ENCODE data around the gene C5orf63. TPM values are rescaled to one million over a fixed set of nuclear protein-coding genes. Genes with fewer than 3 reads are reported as not detected.
"Not testable (repeated sequence)": the region's sequence is repeated elsewhere in the genome, so short reads cannot be mapped to it uniquely, and the experiment has no call there.

C5orf63 gene
- polyA plus RNA-seq, 10 donors = 5.0 to 9.7 (median 6.1) TPM

GRCh38 chr5:127076315-127077129 is 3.2 kb upstream of the C5orf63 start:
- DNase-seq = peak in 1 of 3 donors; percentile 7

GRCh38 chr5:127074466-127074865 is 1.2 kb upstream of the C5orf63 start:
- no peak for DNase-seq

DNA sequence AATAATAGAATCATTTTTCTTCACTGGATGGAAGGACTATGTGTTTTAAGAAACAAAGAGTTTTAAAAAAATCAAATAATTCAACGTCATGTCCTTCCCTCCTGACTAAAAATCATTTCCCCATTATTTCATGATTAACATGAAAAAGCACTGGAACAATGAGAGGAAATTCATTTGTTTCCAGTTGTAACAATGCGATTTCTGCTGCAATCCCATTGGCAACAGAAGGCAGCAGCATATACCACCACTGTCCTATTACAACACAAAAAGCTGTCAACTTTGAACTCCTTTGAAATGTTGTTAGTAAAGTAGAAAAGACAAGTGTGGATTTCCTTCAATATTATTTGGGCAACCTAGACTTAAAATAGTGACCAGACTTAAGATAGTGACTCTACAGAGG is 3.1 kb downstream of the C5orf63 start:
- no peak for DNase-seq

GRCh38 chr5:127068493-127069214 is 4.6 kb downstream of the C5orf63 start:
- DNase-seq = peak; percentile 18 to 68 (median 36)

DNA sequence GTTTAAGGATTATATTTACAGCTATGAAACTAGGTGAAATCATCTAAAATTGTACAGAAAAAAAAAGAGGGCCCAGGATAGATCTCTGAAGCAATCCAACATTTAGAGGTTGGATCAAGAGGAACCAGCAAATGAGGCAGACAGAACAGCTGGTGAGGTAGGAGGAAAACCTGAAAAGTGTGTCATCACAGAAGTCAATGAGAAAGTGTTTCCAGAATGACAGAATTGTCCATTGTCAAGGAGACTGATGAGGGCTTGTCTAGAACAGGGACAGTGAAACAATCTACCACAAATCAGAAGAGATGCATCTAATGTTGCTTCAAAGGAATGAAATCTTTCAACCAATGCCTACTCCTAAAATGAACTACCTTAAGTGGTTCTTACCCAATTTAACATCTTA is 6.6 kb downstream of the C5orf63 start:
- DNase-seq = no peak

GRCh38 chr5:127064253-127064840 is 9.0 kb downstream of the C5orf63 start:
- no peak for DNase-seq

DNA sequence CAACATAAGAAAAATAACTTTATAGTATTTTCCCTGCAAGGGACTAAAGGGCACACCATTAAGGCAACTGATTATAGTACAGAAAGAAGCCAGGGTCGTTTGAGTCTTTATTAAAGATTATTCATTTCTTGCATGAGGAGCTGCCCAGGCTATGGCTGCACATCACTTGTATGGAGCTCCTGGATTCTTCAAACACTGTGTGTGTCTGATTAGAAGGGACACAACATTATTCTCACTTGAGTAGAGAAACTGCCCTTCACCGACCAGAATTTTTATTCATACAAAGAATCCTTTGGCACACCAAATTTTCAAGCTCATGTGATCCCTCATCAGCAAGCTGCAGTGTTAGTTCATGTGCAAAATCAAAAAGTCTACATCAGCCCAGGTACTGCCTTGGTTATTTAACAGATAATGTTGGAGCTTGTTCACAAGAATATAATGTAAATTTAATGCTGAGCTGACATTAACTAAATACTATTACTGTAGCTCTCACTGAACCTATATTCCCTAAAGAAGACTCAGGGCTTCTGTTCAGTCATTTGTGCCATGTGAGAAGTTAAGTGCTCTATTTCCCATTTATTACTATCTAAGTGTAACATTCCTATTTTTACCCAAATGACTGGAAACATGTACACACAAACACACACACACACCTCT is 9.9 kb downstream of the C5orf63 start:
- DNase-seq = no peak

DNA sequence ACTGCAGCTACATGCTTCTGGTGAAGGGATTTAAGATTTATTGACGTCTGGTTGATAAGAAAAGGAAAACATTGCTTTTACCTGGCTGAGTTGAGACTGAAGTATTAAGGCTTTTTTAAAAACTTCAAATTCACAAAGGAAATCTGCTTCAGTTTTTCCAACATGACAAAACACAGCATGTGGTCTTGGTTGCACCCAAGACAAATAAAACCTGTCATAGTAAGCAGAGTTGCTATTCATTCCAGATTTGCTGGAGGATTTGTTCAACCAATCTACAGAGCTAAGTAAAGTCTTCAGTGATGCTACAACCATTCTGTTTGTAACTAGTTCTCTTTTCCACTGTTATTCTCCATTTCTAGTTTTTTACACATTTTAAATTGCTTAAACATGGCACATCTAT is 11.3 kb downstream of the C5orf63 start:
- no peak for DNase-seq

DNA sequence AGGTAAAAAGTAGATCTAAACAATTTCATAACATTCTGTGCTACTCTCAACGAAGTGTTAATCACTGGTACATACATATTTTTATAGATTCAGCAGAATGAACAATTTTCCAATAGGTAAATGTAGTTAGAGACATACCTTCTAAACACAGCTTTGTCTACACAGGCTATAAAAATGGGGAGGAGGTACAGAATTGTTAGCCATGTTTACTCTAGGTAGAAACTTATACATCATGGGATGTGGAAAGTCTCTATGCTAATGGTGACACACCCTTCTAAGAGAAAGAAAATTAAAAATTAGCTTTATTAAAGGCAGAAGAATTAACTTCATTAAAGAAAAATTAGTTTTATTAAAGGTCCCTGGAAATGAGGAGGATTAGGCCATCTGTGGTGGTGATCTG is 11.8 kb downstream of the C5orf63 start:
- no peak for DNase-seq

DNA sequence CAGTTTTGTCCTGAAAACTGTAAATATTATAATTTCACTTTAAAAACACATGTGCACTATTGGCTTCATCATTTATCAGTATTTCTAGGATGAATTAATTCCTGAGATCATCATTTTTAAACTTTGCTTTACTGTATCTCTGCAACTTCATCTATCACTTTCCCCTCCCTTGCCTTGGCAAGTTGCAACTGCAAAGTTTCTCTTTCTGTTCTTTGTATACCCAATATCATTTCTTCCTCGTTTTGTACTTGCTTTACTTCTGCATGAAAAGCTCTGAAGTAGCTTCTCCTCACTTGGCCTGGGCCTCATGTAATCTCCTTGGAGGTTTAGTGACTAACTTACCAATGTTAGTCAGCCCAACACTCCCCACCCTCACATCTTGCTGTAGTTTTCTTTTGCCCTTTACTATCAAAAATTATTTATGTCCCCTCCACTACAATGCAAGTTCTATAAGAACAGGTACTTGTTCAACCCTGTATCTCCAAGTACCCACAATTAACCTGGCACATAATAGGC is 12.8 kb downstream of the C5orf63 start:
- no peak for DNase-seq

GRCh38 chr5:127056896-127057295 is 16.4 kb downstream of the C5orf63 start:
- DNase-seq = no peak

GRCh38 chr5:127055880-127056653 is 17.2 kb downstream of the C5orf63 start:
- DNase-seq = no peak

DNA sequence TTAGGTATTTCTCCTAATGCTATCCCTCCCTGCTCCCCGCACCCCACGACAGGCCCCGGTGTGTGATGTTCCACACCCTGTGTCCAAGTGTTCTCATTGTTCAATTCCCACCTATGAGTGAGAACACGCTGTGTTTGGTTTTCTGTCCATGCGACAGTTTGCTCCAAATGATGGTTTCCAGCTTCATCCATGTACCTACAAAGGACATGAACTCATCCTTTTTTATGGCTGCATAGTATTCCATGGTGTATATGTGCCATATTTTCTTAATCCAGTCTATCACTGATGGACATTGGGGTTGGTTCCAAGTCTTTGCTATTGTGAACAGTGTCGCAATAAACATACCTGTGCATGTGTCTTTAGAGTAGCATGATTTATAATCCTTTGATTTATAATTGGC is 19.8 kb downstream of the C5orf63 start:
- not testable (repeated sequence) for DNase-seq

DNA sequence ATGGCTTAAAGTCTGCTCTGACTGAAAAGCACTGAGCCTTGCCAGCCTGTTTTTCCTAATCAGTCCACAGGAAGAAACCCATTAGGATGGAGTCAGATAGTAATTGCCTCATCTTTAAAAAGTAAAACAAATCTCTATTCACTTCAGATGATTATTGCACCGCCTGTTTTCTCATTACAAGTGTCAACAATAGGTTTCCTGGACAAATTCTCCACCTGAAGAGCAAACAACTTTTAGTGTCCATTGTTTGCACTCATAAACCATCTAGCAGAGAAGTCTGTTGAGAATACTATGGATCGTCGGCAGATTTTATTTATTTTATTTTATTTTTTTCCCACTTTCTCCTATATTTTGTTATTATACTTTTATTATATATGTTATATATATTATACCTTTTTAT is 20.3 kb downstream of the C5orf63 start:
- no peak for DNase-seq

DNA sequence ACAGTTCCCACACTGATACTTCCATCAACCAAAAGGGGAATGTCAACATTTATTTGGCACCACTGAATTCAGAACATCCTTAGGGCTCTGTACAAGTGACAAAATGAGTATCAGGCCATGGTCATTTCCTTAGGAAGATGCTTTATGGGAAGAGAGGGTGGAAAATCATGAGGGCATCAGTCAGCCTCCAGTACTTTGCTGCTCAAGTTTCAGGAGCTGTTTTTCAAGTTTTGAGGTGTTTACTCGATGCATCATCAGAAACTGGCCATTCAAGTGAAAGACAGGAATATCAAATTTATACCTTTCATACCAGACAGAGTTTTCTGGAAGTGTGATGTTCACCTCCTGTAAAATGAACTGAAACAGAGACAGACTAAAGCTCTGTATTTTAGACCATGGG is 21.7 kb downstream of the C5orf63 start:
- DNase-seq = no peak

DNA sequence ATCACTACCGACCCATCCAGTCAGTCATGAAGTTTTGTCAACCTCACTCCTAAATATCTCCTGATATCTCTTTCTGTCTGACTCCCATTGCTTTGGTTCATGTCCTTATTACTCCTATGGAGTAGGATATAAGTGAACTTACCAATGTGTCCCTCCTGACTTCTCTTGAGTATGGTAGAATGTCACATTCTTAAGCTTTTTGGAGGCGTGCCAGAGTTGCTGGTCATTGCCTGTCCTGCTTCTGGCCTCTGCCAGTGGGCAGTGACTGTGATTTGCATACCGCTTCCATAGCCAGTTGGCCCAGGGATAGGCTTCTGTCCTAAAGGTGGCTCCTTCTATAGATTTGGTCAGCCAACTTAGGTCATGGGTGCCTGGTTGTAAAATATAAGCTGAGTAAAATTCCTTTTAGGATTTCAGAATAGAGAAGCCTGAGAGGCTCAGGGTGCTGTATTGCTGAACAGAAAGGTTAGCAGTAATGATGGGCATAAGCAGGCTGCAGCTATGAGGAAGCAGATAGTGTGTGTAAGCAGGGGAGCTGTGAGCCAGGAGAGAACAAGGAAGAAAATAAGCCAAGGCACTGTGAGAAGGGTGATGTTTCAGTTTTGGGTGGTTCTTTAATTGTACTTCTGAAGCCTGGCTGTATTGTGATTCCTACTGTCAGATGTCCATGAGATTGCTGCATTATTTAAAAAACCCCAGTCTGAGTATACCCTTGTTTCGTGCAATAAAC is 26.8 kb downstream of the C5orf63 start:
- DNase-seq = no peak

DNA sequence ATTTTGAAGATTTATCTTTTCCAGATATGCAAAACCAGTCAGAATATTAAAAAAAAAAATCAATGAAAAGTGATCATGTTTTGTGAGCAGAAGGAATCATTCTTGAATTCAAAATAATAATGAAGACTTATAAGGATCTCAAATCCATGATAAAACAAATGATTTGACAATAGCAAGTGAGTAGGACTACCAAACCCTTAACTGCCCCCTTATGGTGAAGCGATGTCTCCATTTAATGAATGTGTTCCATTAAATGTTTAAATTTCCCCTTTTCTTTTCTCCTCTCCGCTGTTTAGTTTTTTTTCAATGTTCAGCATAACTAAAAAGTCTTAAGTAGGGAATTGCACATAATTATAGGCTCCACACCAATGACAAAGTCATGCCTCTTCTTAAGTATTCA is 30.7 kb downstream of the C5orf63 start:
- no peak for DNase-seq

- DNase-seq = no peak
These were observed 31.7 kb downstream of the C5orf63 start for GRCh38 chr5:127041571-127041970.

DNA sequence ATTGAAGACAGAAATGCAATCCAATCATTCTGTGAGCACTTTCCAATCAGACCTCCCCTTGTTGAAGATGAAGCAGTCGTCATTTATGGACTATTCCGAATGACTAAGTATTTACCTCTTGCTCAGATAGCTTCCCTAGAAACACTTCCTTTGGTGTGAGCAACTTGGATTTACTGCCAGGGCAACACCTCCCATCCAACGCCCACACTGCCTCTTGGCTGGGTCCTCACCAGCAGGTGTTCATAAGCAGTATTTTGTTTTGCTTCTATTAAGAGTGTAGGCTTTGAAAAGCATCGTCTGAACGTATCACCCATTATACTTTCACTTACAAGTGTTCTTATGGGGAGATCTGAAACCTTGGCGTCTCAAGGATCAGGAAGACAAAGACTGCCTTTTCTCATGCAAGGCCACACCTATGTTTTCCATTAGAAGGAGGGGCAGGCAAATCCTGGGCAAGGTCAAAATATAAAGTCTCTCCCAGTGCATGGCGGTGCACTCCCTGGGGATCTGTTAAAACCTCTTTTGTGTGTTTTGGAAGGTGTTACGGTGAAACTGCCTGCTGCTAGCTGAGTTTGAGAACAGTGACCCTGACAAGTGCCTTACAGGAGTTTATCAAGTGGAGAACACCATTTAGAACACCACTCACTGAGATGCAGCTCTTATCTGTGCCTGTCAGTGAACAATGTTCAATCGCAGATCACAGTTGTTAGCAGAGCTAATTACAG is 32.3 kb downstream of the C5orf63 start:
- DNase-seq = no peak

DNA sequence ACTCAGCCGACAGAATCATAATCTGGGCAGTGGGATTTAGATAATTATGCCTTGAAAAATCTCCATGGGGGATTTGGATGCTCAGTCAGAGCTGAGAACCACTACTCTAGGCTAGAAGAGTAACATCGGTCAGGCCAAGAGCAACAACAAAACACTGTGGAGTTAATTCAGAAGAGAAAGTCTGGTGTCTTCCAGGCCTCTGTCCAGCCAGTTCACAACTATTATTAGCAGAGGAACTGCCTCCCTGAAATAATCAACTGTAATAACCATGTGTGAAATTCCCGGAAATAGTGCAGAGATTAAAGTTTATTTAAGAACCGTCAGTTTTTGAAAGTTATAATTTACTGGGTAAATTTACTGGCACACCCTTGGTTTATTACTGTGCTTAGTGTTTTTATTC is 34.8 kb downstream of the C5orf63 start:
- DNase-seq = no peak
